Heart right ventricle (tissue), 16 donors: ENCODE measurements around the gene TM6SF1. TPM values are rescaled to one million over a fixed set of nuclear protein-coding genes. Genes with fewer than 3 reads are reported as not detected.

Experiments
- ATAC-seq, 8 donors: fragments of 200-7000 bp; cut with Tn5 transposase; one replicate each; pipeline ENCODE4 v1.9.1; 2020; ENCODE audit warnings: mild to moderate bottlenecking in 8 of 8, moderate library complexity in 8 of 8, moderate number of reproducible peaks in 1 of 8
- DNase-seq, 2 donors: peaks; one replicate each; pipeline ENCODE4 v3.0.0-alpha.2; 2020
- H3K27ac ChIP-seq, 10 donors: fragments of 200-600 bp; sonication (generic) in 2 of 10; one replicate each; pipeline versions ENCODE4 v1.5.0 to v1.8.0; 2020 to 2022; ENCODE audit warnings: mild to moderate bottlenecking in 3 of 10
- H3K27me3 ChIP-seq, 7 donors: fragments of 200-600 bp; one replicate each; pipeline ENCODE4 v1.8.0; 2021 to 2022; ENCODE audit warnings: mild to moderate bottlenecking in 2 of 7
- H3K36me3 ChIP-seq, 9 donors: fragments of 200-600 bp; sonication (generic) in 1 of 9; one replicate each; pipeline versions ENCODE4 v1.5.0 to v1.8.0; 2020 to 2022; ENCODE audit warnings: mild to moderate bottlenecking in 2 of 9
- H3K4me1 ChIP-seq, 9 donors: fragments of 200-600 bp; sonication (generic) in 1 of 9; one replicate each; pipeline versions ENCODE4 v1.5.0 to v1.8.0; 2020 to 2022; ENCODE audit warnings: mild to moderate bottlenecking in 4 of 9
- H3K4me3 ChIP-seq, 10 donors: fragments of 200-600 bp; sonication (generic) in 2 of 10; one replicate each; pipeline versions ENCODE4 v1.5.0 to v1.8.0; 2020 to 2022; ENCODE audit warnings: mild to moderate bottlenecking in 7 of 10, moderate library complexity in 2 of 10
- H3K9me3 ChIP-seq, 11 donors: fragments of 200-600 bp in 10 of 11; sonication (generic) in 2 of 11; one replicate each; pipeline versions ENCODE4 v1.5.0 to v1.8.0; 2013 to 2022; ENCODE audit warnings: mild to moderate bottlenecking in 2 of 11, control low read depth in 1 of 11, moderate library complexity in 1 of 11
- CTCF ChIP-seq, 9 donors: fragments of 200-600 bp; sonication (generic) in 2 of 9; IDR thresholded peaks; one replicate each; pipeline versions ENCODE4 v1.5.0 to v1.8.0; 2021 to 2022; ENCODE audit warnings: antibody characterized with exemption in 9 of 9, mild to moderate bottlenecking in 5 of 9, moderate library complexity in 1 of 9
- WGBS, 2 donors: extraction: QIAGEN DNeasy Blood & Tissue Kit; methylation state at CpG; one replicate each; pipeline ENCODE4 v1.1.7; 2013; ENCODE audit warnings: inconsistent platforms in 1 of 2; 5-methylcytosine and 5-hydroxymethylcytosine counted together
- intact Hi-C, 10 donors: fragments of 100-400 bp; cut with DNase I; formaldehyde crosslinking; loops; one replicate each; pipeline versions ENCODE4 v1.11.1 to v1.14.2; 2022
- polyA plus RNA-seq, 2 donors: library from polyadenylated mRNA; stranded (reverse); fragments of 200-250 nt; gene quantifications; one replicate each; pipeline ENCODE4 v1.2.3, GENCODE V29; 2013
- total RNA-seq, 10 donors: library from RNA; stranded (reverse); fragmentation: NEBNext Ultra II Directional in 3 of 10; extraction: Animal tissue kit (Norgen Biotek cat#: 25700) in 3 of 10; gene quantifications; one replicate each; pipeline versions ENCODE4 v1.2.1 to v1.2.4, GENCODE V29; 2021 to 2023
- donor health status: Arrhythmogenic right ventricular cardiomyopathy.
- donor health status: ischemic (EF 13 %, LVEDD 7.1; RV severe dilation, severe dysfunction).
- donor health status: healthy with polysubstance abuse.
- donor health status: DM: no; HTN: yes; CAD: no.
- donor health status: DM: no; HTN: no; CAD: no.
- donor health status: ischemic (EF 25% LVEDD 6.9; RV normal size, moderate dysfunction).
- donor health status: ischemic (EF 25% LVEDD 5.7; RV mildly dilated, moderate dysfunction).
- donor health status: healthy.
- donor health status: DM: yes; HTN: yes; CAD: no.
- donor health status: Ischemic cardiomyopathy.
- donor health status: ischemic (EF 35%, LVEDD 5.7; RV mildly dilated, moderate dysfunction).
- donor health status: nonischemic (EF 11% LVEDD 7.7; RV severe dilation, severe dysfunction).
- donor health status: DM: yes; HTN: yes; CAD: no.
- donor health status: PGD.
- donor health status: ischemic (EF 29% LVEDD 5.4; RV normal size, mild dysfunction).
- donor health status: nonischemic (EF 23%, LVEDD 6.1; RV moderate dilation, normal function).

The TM6SF1 gene
- total and polyA plus RNA-seq, 12 donors: 2.6 to 8.8 (median 4.7) TPM

- Histone ChIP-seq H3K36me3 (peaks cover 0 to 79% (median 11%) of the 10 kb centered on the region in 9 donors), H3K9me3 (no peaks in the 10 kb centered on the region), H3K27me3 (no peaks in the 10 kb centered on the region), H3K27ac (no peak overlapping the region), H3K4me3 (no peak overlapping the region), H3K4me1 (no peaks in the 10 kb centered on the region)
- TF ChIP-seq CTCF (IDR thresholded peaks at IDR 0.05): no peak
- WGBS, 2 donors: 59 to 83% methylated on average over 1 of the region's 1 CpG
- DNase-seq: no peak
- no peak for ATAC-seq
- intact Hi-C loops: no loop called here
Observed at GRCh38 chr15:83155942-83156341, 48.5 kb downstream of the TM6SF1 start.

- ATAC-seq: no peak
- WGBS, 2 donors: 81 to 90% methylated on average over 1 of the region's 1 CpG
- Histone ChIP-seq H3K4me1 (no peaks in the 10 kb centered on the region), H3K36me3 (peaks cover 0 to 80% (median 11%) of the 10 kb centered on the region in 9 donors), H3K27me3 (no peaks in the 10 kb centered on the region), H3K9me3 (no peaks in the 10 kb centered on the region), H3K4me3 (no peak overlapping the region), H3K27ac (no peak overlapping the region)
- intact Hi-C loops: no loop called here
- no peak for DNase-seq
- no peak for TF ChIP-seq CTCF (IDR thresholded peaks at IDR 0.05)
Observed at GRCh38 chr15:83158393-83158792, 50.9 kb downstream of the TM6SF1 start.

- intact Hi-C loops: no loop called here
- peaks cover 0 to 63% (median 11%) of the 10 kb centered on the region in 9 donors for H3K36me3 ChIP-seq
- ATAC-seq (no peak), DNase-seq (no peak)
- H3K9me3 ChIP-seq: peaks cover 0 to 14% (median 2%) of the 10 kb centered on the region in 11 donors
- no peaks in the 10 kb centered on the region for H3K4me1 ChIP-seq
- WGBS, 2 donors: 97 to 99% methylated on average over 3 of the region's 3 CpGs
- no peak overlapping the region for H3K27ac ChIP-seq
- no peaks in the 10 kb centered on the region for H3K27me3 ChIP-seq
- TF ChIP-seq CTCF (IDR thresholded peaks at IDR 0.05): no peak
- H3K4me3 ChIP-seq: no peak overlapping the region
Observed at GRCh38 chr15:83160741-83161140, 53.3 kb downstream of the TM6SF1 start.

- Histone ChIP-seq H3K27me3 (no peaks in the 10 kb centered on the region), H3K4me3 (no peak overlapping the region), H3K27ac (no peak overlapping the region), H3K9me3 (peaks cover 0 to 37% (median 17%) of the 10 kb centered on the region in 11 donors), H3K36me3 (peaks cover 0 to 43% (median 0%) of the 10 kb centered on the region in 9 donors), H3K4me1 (no peaks in the 10 kb centered on the region)
- ATAC-seq: no peak
- intact Hi-C loops: no loop called here
- TF ChIP-seq CTCF (IDR thresholded peaks at IDR 0.05): no peak
- DNase-seq: no peak
- WGBS, 2 donors: 70 to 78% methylated on average over 4 of the region's 4 CpGs
Observed at GRCh38 chr15:83163032-83163431, 55.6 kb downstream of the TM6SF1 start.
